H1 (cell line): ENCODE data around the gene AIFM1. TPM values are rescaled to one million over a fixed set of nuclear protein-coding genes. Genes with fewer than 3 reads are reported as not detected.

Experiments
- ASH2L ChIP-seq: fragments of 200-600, 300-600 bp; sonication (generic); IDR thresholded peaks from one replicate; pipeline ENCODE4 v1.7.1; 2017; ENCODE audit warnings: low read length
- BACH1 ChIP-seq: IDR thresholded peaks from 2 replicates; pipeline ENCODE4 v1.6.1; 2012; ENCODE audit warnings: low read length, improper control_type of control experiment
- CREB1 ChIP-seq: IDR thresholded peaks from 2 replicates; pipeline ENCODE4 v1.6.1; 2012; ENCODE audit warnings: inconsistent platforms
- RNF2 ChIP-seq: fragments of 200-900, 300-1000 bp; sonication (generic); IDR thresholded peaks from 2 replicates; pipeline ENCODE4 v1.7.1; 2016; ENCODE audit warnings: borderline replicate concordance, low read depth, mild to moderate bottlenecking, antibody characterized with exemption, low read length; ENCODE audit not compliant: poor library complexity, severe bottlenecking; ENCODE audit errors: missing control alignments
- RXRA ChIP-seq: IDR thresholded peaks from 2 replicates; pipeline ENCODE4 v1.6.1; 2011; ENCODE audit warnings: low read depth, mild to moderate bottlenecking, low read length, moderate library complexity; ENCODE audit not compliant: insufficient read depth
- SAP30 ChIP-seq: fragments of 300-600 bp; sonication (generic); IDR thresholded peaks from 2 replicates; pipeline ENCODE4 v1.7.1; 2012; ENCODE audit warnings: low read length, moderate library complexity, mild to moderate bottlenecking, inconsistent platforms; ENCODE audit not compliant: insufficient read depth, insufficient replicate concordance
- SUZ12 ChIP-seq: fragments of 200-600 bp; sonication (generic); IDR thresholded peaks from 2 replicates; pipeline ENCODE4 v1.6.1; 2012; ENCODE audit warnings: mild to moderate bottlenecking, inconsistent platforms, low read length, moderate library complexity, mixed read lengths
- TBP ChIP-seq: IDR thresholded peaks from 2 replicates; pipeline ENCODE4 v1.6.1; 2011; ENCODE audit warnings: low read depth, low read length, improper control_type of control experiment
- polyA plus RNA-seq, 7 experiments: library from polyadenylated mRNA; depleted of rRNA in 3 of 7; stranded (reverse) in 5 of 7; unstranded in 2 of 7; fragments of >200 nt in 5 of 7; fragments of 200-250 nt in 2 of 7; gene quantifications; 1 replicate in 5 of 7; 2 replicates in 1 of 7; 4 replicates in 1 of 7; pipeline versions ENCODE4 v1.2.1 to v1.2.3, GENCODE V29; 2011 to 2013; ENCODE audit warnings: missing spikeins in 2 of 7, mixed read lengths in 2 of 7
- total RNA-seq: library from RNA; stranded (reverse); fragmentation: NEBNext Ultra II Directional; extraction: Animal tissue kit (Norgen Biotek cat#: 25700); gene quantifications from 2 replicates; pipeline ENCODE4 v1.2.1, GENCODE V29; 2021

AIFM1 gene
- total and polyA plus RNA-seq, 2 of the 8 experiments (the other 6 are each of a cell fraction or from before 2014, with no cell fraction given) = 34.1 to 55.4 TPM

DNA sequence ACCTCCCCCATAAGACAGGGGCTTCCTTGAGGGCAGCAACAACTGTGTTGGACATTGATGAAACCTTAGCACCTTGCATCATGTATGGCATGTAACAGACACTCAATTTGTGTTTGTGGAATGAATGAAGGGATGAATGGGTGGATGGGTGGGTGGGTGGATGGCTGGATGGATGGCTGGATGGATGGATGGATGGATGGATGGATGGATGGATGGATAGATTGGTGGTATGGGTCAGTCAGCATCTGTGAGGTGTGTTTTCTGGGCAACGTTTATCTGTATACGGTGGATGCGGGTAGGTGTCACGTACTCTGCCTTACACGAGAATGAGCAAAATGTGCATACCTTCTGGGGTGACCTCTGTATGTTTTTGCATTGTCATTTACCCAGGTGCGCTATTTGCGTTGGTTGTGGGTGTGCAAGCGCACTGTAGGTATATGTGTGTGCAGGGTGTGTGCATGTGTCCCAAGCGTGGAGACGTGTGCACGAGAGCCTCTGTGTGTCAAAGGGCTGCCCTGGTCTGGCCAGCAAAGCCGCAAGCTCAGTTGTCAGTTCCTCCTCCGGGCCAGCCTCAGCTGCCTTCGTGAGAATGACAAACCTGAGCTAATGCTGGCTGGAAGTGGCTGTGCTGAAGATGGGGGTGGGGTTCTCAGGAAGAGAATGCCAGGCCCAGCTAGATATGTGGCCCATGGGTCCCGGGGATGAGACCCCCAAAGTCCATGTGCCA, 81.8 kb downstream of the AIFM1 start (continued):
- TF ChIP-seq TBP = no peak
- no peak for TF ChIP-seq SUZ12
- no peak for TF ChIP-seq RNF2
- TF ChIP-seq RXRA = no peak
- TF ChIP-seq ASH2L = no peak
- TF ChIP-seq SAP30 = no peak
- no peak for TF ChIP-seq BACH1
- TF ChIP-seq CREB1 = no peak
